SK-N-MC (cell line): ENCODE data around the gene NUBPL.

Experiments used
- EZH2 ChIP-seq: fragments of 200-600 bp; sonication (generic); IDR thresholded peaks from one replicate; pipeline ENCODE4 v1.6.1; 2017; ENCODE audit warnings: antibody characterized with exemption
- POLR2AphosphoS5 ChIP-seq: IDR thresholded peaks from 2 replicates; pipeline ENCODE4 v1.6.1; 2012; ENCODE audit warnings: mild to moderate bottlenecking, low read depth, low read length, borderline replicate concordance

DNA sequence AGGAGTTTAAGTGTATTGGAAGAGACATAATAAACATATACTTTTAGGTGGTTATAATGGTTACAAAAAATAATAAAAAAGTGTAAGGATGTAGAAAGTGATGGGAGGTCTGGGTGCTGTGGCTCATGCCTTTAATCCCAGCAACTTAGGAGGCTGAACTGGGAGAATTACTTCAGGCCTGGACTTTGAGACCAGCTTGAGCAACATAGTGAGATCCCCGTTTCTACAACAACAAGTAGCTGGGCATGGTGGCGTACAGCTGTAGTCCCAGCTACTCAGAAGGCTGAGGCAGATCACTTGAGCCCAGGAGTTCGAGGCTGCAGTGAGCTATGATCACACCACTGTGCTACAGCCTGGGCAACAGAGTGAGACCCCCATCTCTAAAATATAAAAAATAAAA lies 19.0 kb downstream of the NUBPL start:
- TF ChIP-seq EZH2: no peak
- no peak for TF ChIP-seq POLR2AphosphoS5
